Small intestine (tissue), 7 donors: ENCODE measurements around the gene CLMN. TPM values are rescaled to one million over a fixed set of nuclear protein-coding genes. Genes with fewer than 3 reads are reported as not detected.

Experiments
- DNase-seq, 2 donors: peaks; one replicate each; pipeline versions ENCODE4 v3.0.0 to v3.0.0-alpha.2; 2013
- FAIRE-seq: peaks from 2 replicates; lab custom pipeline; 2012; peaks lifted over from hg19 to GRCh38; lab: Jason Lieb, UNC
- H3K27ac ChIP-seq, 3 donors: one replicate each; pipeline ENCODE4 v1.5.1; 2013; ENCODE audit warnings: low read length in 2 of 3, mild to moderate bottlenecking in 2 of 3, control low read depth in 1 of 3, inconsistent platforms in 1 of 3, low read depth in 1 of 3, moderate library complexity in 1 of 3
- H3K27me3 ChIP-seq, 3 donors: one replicate each; pipeline ENCODE4 v1.6.1; 2013; ENCODE audit warnings: low read length in 3 of 3, inconsistent platforms in 1 of 3; ENCODE audit not compliant: control insufficient read depth in 3 of 3, insufficient read depth in 3 of 3
- H3K36me3 ChIP-seq, 3 donors: one replicate each; pipeline ENCODE4 v1.6.1; 2013; ENCODE audit warnings: low read length in 3 of 3, inconsistent platforms in 1 of 3, low read depth in 1 of 3, mild to moderate bottlenecking in 1 of 3, moderate library complexity in 1 of 3; ENCODE audit not compliant: control insufficient read depth in 3 of 3, insufficient read depth in 2 of 3
- H3K4me1 ChIP-seq, 3 donors: one replicate each; pipeline ENCODE4 v1.6.1; 2013; ENCODE audit warnings: low read length in 2 of 3, inconsistent platforms in 1 of 3, low read depth in 1 of 3, mild to moderate bottlenecking in 1 of 3, moderate library complexity in 1 of 3; ENCODE audit not compliant: control insufficient read depth in 3 of 3, insufficient read depth in 2 of 3
- H3K4me3 ChIP-seq, 3 donors: one replicate each; pipeline ENCODE4 v1.5.1; 2013; ENCODE audit warnings: low read length in 3 of 3, control low read depth in 1 of 3, inconsistent platforms in 1 of 3, low read depth in 1 of 3, mild to moderate bottlenecking in 1 of 3, moderate library complexity in 1 of 3
- H3K9me3 ChIP-seq, 2 donors: one replicate each; pipeline ENCODE4 v1.6.1; 2013; ENCODE audit warnings: low read depth in 1 of 2, low read length in 1 of 2; ENCODE audit not compliant: control insufficient read depth in 2 of 2, insufficient read depth in 1 of 2
- WGBS, 3 donors: extraction: QIAGEN DNeasy Blood & Tissue Kit; methylation state at CpG; one replicate each; pipeline ENCODE4 v1.1.7; 2013; 5-methylcytosine and 5-hydroxymethylcytosine counted together
- polyA plus RNA-seq, 4 donors: library from polyadenylated mRNA; stranded (reverse) in 3 of 4; unstranded in 1 of 4; fragments of 200-250 nt in 3 of 4; fragments of 120-200 nt in 1 of 4; gene quantifications; one replicate each; pipeline versions ENCODE4 v1.2.1 to v1.2.3, GENCODE V29; 2013
- donor health status: healthy with polysubstance abuse.
- donor health status: control.
- donor health status: control.
- donor health status: Bipolar disorder and iron deficiency.
- donor health status: healthy.

CLMN gene
- polyA plus RNA-seq, 4 donors, result 2.9 to 25.0 (median 5.7) TPM

DNA sequence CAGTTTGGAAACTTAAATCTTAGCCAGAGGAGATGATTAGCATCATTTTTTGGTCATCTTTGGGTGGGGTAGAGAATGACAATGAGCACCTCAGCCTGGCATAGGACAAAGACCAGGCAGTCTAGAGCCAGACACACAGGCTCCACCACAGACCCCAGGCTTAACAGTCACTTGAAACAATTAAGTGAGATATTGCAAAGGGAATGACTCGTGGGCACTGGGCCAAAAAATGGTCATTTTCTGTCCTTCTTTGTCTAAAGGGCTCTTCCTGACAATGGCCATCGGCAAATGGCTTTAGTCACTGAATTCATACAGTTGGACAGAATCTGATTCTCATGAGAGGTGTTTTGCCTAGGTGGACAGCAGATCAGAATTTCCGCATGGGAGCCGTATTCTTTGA, 84.4 kb downstream of the CLMN start:
- 79 to 94% (median 91%) methylated on average over 4 of the region's 4 CpGs for WGBS, 3 donors
- no peaks in the 10 kb centered on the region for H3K27me3 ChIP-seq
- no peak for DNase-seq
- no peak overlapping the region for H3K4me3 ChIP-seq
- peaks cover 0 to 13% (median 0%) of the 10 kb centered on the region in 3 donors for H3K36me3 ChIP-seq
- FAIRE-seq, result no peak
- peaks cover 0 to 28% (median 3%) of the 10 kb centered on the region in 3 donors for H3K4me1 ChIP-seq
- H3K27ac ChIP-seq, result no peak overlapping the region
- H3K9me3 ChIP-seq, result no peaks in the 10 kb centered on the region

DNA sequence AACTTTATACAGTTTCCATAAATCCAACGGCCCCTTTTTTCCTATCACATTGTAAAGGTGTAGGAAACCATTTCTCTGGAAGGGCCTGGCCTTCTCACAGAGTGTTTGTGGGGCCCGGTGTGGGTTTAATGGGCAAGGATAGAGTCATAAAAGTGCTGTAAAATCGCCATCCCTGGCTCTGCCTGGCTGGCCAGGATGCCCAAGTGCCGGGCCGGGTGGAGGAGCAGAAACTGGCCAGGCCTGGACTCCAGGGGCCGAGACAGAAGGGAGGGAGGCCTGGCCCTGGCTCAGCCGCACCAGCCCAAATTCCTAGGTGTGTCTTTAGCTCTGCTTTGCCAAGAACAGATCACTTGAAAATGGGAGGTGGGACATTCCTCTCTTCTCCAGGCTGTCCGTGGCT, 85.3 kb downstream of the CLMN start:
- no peak for DNase-seq

DNA sequence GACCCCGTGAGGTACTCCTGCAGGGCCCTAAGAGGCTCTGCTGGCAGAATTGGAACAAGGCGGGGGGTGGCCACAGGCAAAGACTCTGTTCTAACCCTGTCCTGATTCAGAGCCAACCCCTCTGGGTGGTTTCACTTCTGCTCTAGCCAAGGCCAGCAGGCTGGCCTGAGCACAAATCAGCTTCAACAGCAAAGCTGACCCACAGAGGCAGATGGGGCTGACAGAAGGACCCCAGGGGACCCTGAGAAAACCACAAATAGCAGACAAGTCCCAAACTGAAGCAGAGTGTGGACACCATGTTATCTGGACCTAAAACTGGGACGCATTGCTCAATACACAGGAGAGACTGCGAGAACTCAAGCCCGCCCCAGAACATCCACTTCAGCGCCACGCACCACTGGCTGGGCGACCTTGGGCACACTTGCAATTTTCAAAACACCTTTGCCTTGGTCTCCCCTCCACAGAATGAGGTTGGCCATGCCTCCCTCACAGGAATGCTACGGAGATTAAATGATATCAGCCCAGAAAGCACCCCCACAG, 85.9 kb downstream of the CLMN start:
- WGBS, 3 donors, result 80 to 94% (median 80%) methylated on average over 9 of the region's 9 CpGs
- no peak overlapping the region for H3K4me3 ChIP-seq
- peaks cover 0 to 10% (median 0%) of the 10 kb centered on the region in 3 donors for H3K36me3 ChIP-seq
- no peaks in the 10 kb centered on the region for H3K9me3 ChIP-seq
- DNase-seq (no peak), FAIRE-seq (no peak)
- H3K27me3 ChIP-seq, result no peaks in the 10 kb centered on the region
- H3K27ac ChIP-seq, result peak overlapping the region in 1 of 3 donors; percentile 22
- peaks cover 0 to 28% (median 3%) of the 10 kb centered on the region in 3 donors for H3K4me1 ChIP-seq

More for the DNA sequence above, 85.3 kb downstream of the CLMN start:
- Histone ChIP-seq H3K4me3 (no peak overlapping the region), H3K27ac (peak overlapping the region in 1 of 3 donors; percentile 22), H3K27me3 (no peaks in the 10 kb centered on the region), H3K9me3 (no peaks in the 10 kb centered on the region), H3K4me1 (peaks cover 0 to 28% (median 3%) of the 10 kb centered on the region in 3 donors), H3K36me3 (peaks cover 0 to 10% (median 0%) of the 10 kb centered on the region in 3 donors)
- FAIRE-seq, result no peak
- 60 to 67% (median 64%) methylated on average over 8 of the region's 8 CpGs for WGBS, 3 donors

GRCh38 chr14:95232894-95233584, 86.7 kb downstream of the CLMN start:
- H3K4me1 ChIP-seq, result peaks cover 0 to 24% (median 3%) of the 10 kb centered on the region in 3 donors
- H3K4me3 ChIP-seq, result no peak overlapping the region
- H3K27ac ChIP-seq, result no peak overlapping the region

GRCh38 chr14:95231966-95232633, 87.6 kb downstream of the CLMN start:
- Histone ChIP-seq H3K27ac (no peak overlapping the region), H3K9me3 (no peaks in the 10 kb centered on the region), H3K4me1 (peaks cover 0 to 15% (median 3%) of the 10 kb centered on the region in 3 donors), H3K27me3 (no peaks in the 10 kb centered on the region), H3K36me3 (peaks cover 0 to 15% (median 2%) of the 10 kb centered on the region in 3 donors), H3K4me3 (no peak overlapping the region)
- FAIRE-seq, result no peak
- DNase-seq, result peak; percentile 43 to 51
- WGBS, 3 donors, result 16 to 47% (median 34%) methylated on average over 12 of the region's 12 CpGs

More at GRCh38 chr14:95232894-95233584, 86.7 kb downstream of the CLMN start:
- Histone ChIP-seq H3K27me3 (no peaks in the 10 kb centered on the region), H3K36me3 (peaks cover 0 to 10% (median 0%) of the 10 kb centered on the region in 3 donors), H3K9me3 (no peaks in the 10 kb centered on the region)
- DNase-seq (no peak), FAIRE-seq (no peak)
- WGBS, 3 donors, result 75 to 80% (median 77%) methylated on average over 3 of the region's 3 CpGs

- Histone ChIP-seq H3K27me3 (no peaks in the 10 kb centered on the region), H3K36me3 (peaks cover 0 to 28% (median 2%) of the 10 kb centered on the region in 3 donors), H3K27ac (no peak overlapping the region), H3K4me1 (peaks cover 3 to 5% (median 3%) of the 10 kb centered on the region in 3 donors), H3K4me3 (no peak overlapping the region), H3K9me3 (no peaks in the 10 kb centered on the region)
- FAIRE-seq (no peak), DNase-seq (no peak)
- 74 to 85% (median 84%) methylated on average over 6 of the region's 6 CpGs for WGBS, 3 donors
Measured at GRCh38 chr14:95229749-95230148, 90.0 kb downstream of the CLMN start.

- H3K4me1 ChIP-seq, result peaks cover 3 to 5% (median 3%) of the 10 kb centered on the region in 3 donors
Measured at GRCh38 chr14:95228240-95228639, 91.5 kb downstream of the CLMN start.

DNA sequence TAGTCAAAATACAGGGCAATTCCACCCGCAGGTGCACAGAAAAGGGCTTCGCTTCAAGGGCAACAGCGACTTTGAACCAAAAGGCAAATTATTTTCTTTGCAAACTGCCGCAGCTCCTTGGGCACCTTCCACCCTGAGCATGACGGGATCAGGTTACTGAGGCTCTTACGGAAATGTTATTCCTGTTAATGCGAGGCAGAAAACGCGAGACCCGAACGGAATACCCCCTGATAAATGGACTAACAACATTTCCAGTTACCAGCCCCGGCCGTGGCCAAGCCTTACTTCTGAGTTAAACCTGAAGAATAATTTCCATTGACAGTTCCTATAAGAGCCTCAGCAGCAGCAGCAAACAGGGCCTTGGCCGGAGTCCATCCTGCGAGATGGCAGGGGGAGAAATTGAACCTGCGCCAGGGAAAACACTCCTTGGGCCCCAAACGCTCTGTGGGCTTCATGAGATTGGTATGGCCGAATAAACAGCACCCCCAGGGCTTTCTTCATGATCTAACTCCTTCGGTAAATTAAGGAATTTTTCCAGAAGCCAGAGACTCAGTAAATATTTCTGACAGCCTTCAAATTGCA, 92.3 kb downstream of the CLMN start:
- no peak overlapping the region for H3K4me3 ChIP-seq
- FAIRE-seq (no peak), DNase-seq (no peak)
- no peak overlapping the region for H3K27ac ChIP-seq
- peaks cover 3 to 5% (median 3%) of the 10 kb centered on the region in 3 donors for H3K4me1 ChIP-seq
- no peaks in the 10 kb centered on the region for H3K9me3 ChIP-seq
- 72 to 81% (median 79%) methylated on average over 19 of the region's 19 CpGs for WGBS, 3 donors
- H3K27me3 ChIP-seq, result no peaks in the 10 kb centered on the region
- H3K36me3 ChIP-seq, result peaks cover 0 to 29% (median 2%) of the 10 kb centered on the region in 3 donors

More at GRCh38 chr14:95228240-95228639, 91.5 kb downstream of the CLMN start:
- Histone ChIP-seq H3K9me3 (no peaks in the 10 kb centered on the region), H3K27ac (no peak overlapping the region), H3K36me3 (peaks cover 0 to 25% (median 2%) of the 10 kb centered on the region in 3 donors), H3K27me3 (no peaks in the 10 kb centered on the region), H3K4me3 (no peak overlapping the region)
- no peak for DNase-seq
- no peak for FAIRE-seq
- WGBS, 3 donors, result 78 to 83% (median 79%) methylated on average over 7 of the region's 7 CpGs
